Prostate gland (tissue), 2 donors: ENCODE results near the gene GPR35. TPM values are rescaled to one million over a fixed set of nuclear protein-coding genes. Genes with fewer than 3 reads are reported as not detected.

Experiments
- DNase-seq: peaks from one replicate; pipeline ENCODE4 v3.0.0-alpha.2; 2019; ENCODE audit warnings: low spot score
- H3K27ac ChIP-seq, 2 donors: fragments of 200-600 bp; sonication (generic); 2 replicates each; pipeline ENCODE4 v1.5.1; 2017 to 2019
- H3K27me3 ChIP-seq: fragments of 200-600 bp; sonication (generic); replicated peaks from 2 replicates; pipeline ENCODE4 v1.5.1; 2019; ENCODE audit not compliant: insufficient read depth
- H3K36me3 ChIP-seq, 2 donors: fragments of 200-600 bp; sonication (generic); 1 replicate in 1 of 2; 2 replicates in 1 of 2; pipeline versions ENCODE4 v1.5.1 to v1.8.1; 2017 to 2019
- H3K4me1 ChIP-seq: fragments of 200-600 bp; sonication (generic); replicated peaks from 2 replicates; pipeline ENCODE4 v1.5.1; 2019
- H3K4me3 ChIP-seq, 2 donors: fragments of 200-600 bp; sonication (generic); 2 replicates each; pipeline ENCODE4 v1.5.1; 2017 to 2019
- H3K9me3 ChIP-seq: fragments of 200-600 bp; sonication (generic); 2 replicates; pipeline ENCODE4 v1.5.1; 2017
- CTCF ChIP-seq, 4 experiments: fragments of 200-600 bp in 2 of 4; fragments of 450-650 bp in 2 of 4; sonication (generic) in 2 of 4; IDR thresholded peaks; 1 replicate in 3 of 4; 2 replicates in 1 of 4; pipeline ENCODE4 v1.5.1; 2016 to 2019; ENCODE audit warnings: antibody characterized with exemption in 4 of 4, mild to moderate bottlenecking in 2 of 4, moderate library complexity in 2 of 4
- POLR2A ChIP-seq: fragments of 450-650 bp; IDR thresholded peaks from one replicate; pipeline ENCODE4 v1.6.1; 2016; ENCODE audit warnings: antibody characterized with exemption, mild to moderate bottlenecking
- POLR2AphosphoS5 ChIP-seq: sonication (generic); formaldehyde crosslinking; IDR thresholded peaks from one replicate; pipeline ENCODE4 v1.6.1; 2017; ENCODE audit warnings: antibody characterized with exemption
- WGBS: methylation state at CpG from one replicate; pipeline ENCODE4 v1.1.5; 2018; 5-methylcytosine and 5-hydroxymethylcytosine counted together
- intact Hi-C: fragments of 100-400 bp; cut with DNase I; formaldehyde crosslinking; loops from one replicate; pipeline ENCODE4 v1.14.2; 2022
- total RNA-seq, 2 donors: library from RNA; depleted of rRNA; stranded (reverse); fragments of >200 nt; gene quantifications; one replicate each; pipeline ENCODE4 v1.1.0, GENCODE V29; 2016

Gene GPR35
- total RNA-seq, 2 donors from 2014 or later: 3.3 to 4.6 TPM

- Histone ChIP-seq H3K4me3 (no peak overlapping the region), H3K9me3 (no peaks in the 10 kb centered on the region), H3K27me3 (no peaks in the 10 kb centered on the region), H3K36me3 (no peaks in the 10 kb centered on the region), H3K4me1 (no peaks in the 10 kb centered on the region), H3K27ac (no peak overlapping the region)
- WGBS: 43% methylated on average over 11 of the region's 11 CpGs
- TF ChIP-seq POLR2A (no peak), CTCF (IDR thresholded peaks at IDR 0.05) (peak in 2 of 4 experiments; percentile 27 to 29), POLR2AphosphoS5 (no peak)
- no peak for DNase-seq
- intact Hi-C loops: no loop called here
These were observed 20.9 kb upstream of the GPR35 start for GRCh38 chr2:240604291-240604938.

GRCh38 chr2:240604939-240605716 lies 20.2 kb upstream of the GPR35 start:
- TF ChIP-seq POLR2AphosphoS5 (no peak), CTCF (IDR thresholded peaks at IDR 0.05) (no peak), POLR2A (no peak)
- Histone ChIP-seq H3K27ac (no peak overlapping the region), H3K27me3 (no peaks in the 10 kb centered on the region), H3K9me3 (no peaks in the 10 kb centered on the region), H3K4me3 (no peak overlapping the region), H3K4me1 (no peaks in the 10 kb centered on the region), H3K36me3 (no peaks in the 10 kb centered on the region)
- 91% methylated on average over 17 of the region's 19 CpGs for WGBS
- intact Hi-C loops: no loop called here
- no peak for DNase-seq

- no peak for DNase-seq
- Histone ChIP-seq H3K27me3 (no peaks in the 10 kb centered on the region), H3K4me3 (no peak overlapping the region), H3K27ac (no peak overlapping the region), H3K9me3 (no peaks in the 10 kb centered on the region), H3K36me3 (no peaks in the 10 kb centered on the region), H3K4me1 (no peaks in the 10 kb centered on the region)
- intact Hi-C loops: no loop called here
- WGBS: 88% methylated on average over 12 of the region's 12 CpGs
- TF ChIP-seq CTCF (IDR thresholded peaks at IDR 0.05) (no peak), POLR2AphosphoS5 (no peak), POLR2A (no peak)
These were observed 19.2 kb upstream of the GPR35 start for GRCh38 chr2:240605867-240606743.

GRCh38 chr2:240611601-240612210 lies 13.6 kb upstream of the GPR35 start:
- no peak overlapping the region for H3K27ac ChIP-seq
- H3K9me3 ChIP-seq: no peaks in the 10 kb centered on the region
- H3K4me1 ChIP-seq: no peaks in the 10 kb centered on the region
- TF ChIP-seq POLR2AphosphoS5: no peak
- 95% methylated on average over 10 of the region's 10 CpGs for WGBS
- no peak overlapping the region for H3K4me3 ChIP-seq
- no peaks in the 10 kb centered on the region for H3K27me3 ChIP-seq
- no peaks in the 10 kb centered on the region for H3K36me3 ChIP-seq
- intact Hi-C loops: no loop called here
- no peak for DNase-seq

- H3K4me1 ChIP-seq: no peaks in the 10 kb centered on the region
- H3K36me3 ChIP-seq: no peaks in the 10 kb centered on the region
- no peak for TF ChIP-seq CTCF (IDR thresholded peaks at IDR 0.05)
- no peak for TF ChIP-seq POLR2AphosphoS5
- TF ChIP-seq POLR2A: no peak
- no peaks in the 10 kb centered on the region for H3K27me3 ChIP-seq
- intact Hi-C loops: no loop called here
- no peaks in the 10 kb centered on the region for H3K9me3 ChIP-seq
- 95% methylated on average over 4 of the region's 4 CpGs for WGBS
- H3K4me3 ChIP-seq: no peak overlapping the region
- H3K27ac ChIP-seq: no peak overlapping the region
- DNase-seq: no peak
These were observed 11.5 kb upstream of the GPR35 start for GRCh38 chr2:240613781-240614180.
